Measurements from ENCODE around the gene GEN1. TPM values are rescaled to one million over a fixed set of nuclear protein-coding genes. Genes with fewer than 3 reads are reported as not detected.

Gene GEN1
- total RNA-seq, 4 donors from 2014 or later = 4.7 to 21.6 (median 6.6) TPM

- no peaks in the 10 kb centered on the region for H3K9me3 ChIP-seq
- no peak for DNase-seq
- no peaks in the 10 kb centered on the region for H3K27me3 ChIP-seq
- H3K36me3 ChIP-seq = no peaks in the 10 kb centered on the region
- peaks cover 4 to 8% of the 10 kb centered on the region in 2 donors for H3K4me1 ChIP-seq
- intact Hi-C loops (cut with DNase I; ENCODE audit: low total_unique reads) = no loop called here
- TF ChIP-seq POLR2A (IDR thresholded peaks at IDR 0.05) (peak in 1 of 2 donors; percentile 61), CTCF (IDR thresholded peaks at IDR 0.05) (no peak)
- peak overlapping the region; percentile 76 to 94 for H3K4me3 ChIP-seq
- H3K27ac ChIP-seq = peak overlapping the region; percentile 95 to 99
Observed at GRCh38 chr2:17752892-17753802, 791 bp upstream of the GEN1 start.

- Histone ChIP-seq H3K4me3 (peak overlapping the region; percentile 76 to 94), H3K9me3 (no peaks in the 10 kb centered on the region), H3K27ac (peak overlapping the region in 1 of 2 donors; percentile 95), H3K4me1 (peaks cover 4 to 8% of the 10 kb centered on the region in 2 donors), H3K27me3 (no peaks in the 10 kb centered on the region), H3K36me3 (no peaks in the 10 kb centered on the region)
- TF ChIP-seq CTCF (IDR thresholded peaks at IDR 0.05) (no peak), POLR2A (IDR thresholded peaks at IDR 0.05) (no peak)
- intact Hi-C loops (cut with DNase I; ENCODE audit: low total_unique reads) = no loop called here
- no peak for DNase-seq
Observed at GRCh38 chr2:17754773-17755425, 961 bp downstream of the GEN1 start.

GRCh38 chr2:17756668-17757067, 2.7 kb downstream of the GEN1 start:
- Histone ChIP-seq H3K4me1 (peaks cover 4 to 8% of the 10 kb centered on the region in 2 donors), H3K27ac (no peak overlapping the region), H3K9me3 (no peaks in the 10 kb centered on the region), H3K36me3 (no peaks in the 10 kb centered on the region), H3K27me3 (no peaks in the 10 kb centered on the region), H3K4me3 (no peak overlapping the region)
- no peak for DNase-seq
- intact Hi-C loops (cut with DNase I; ENCODE audit: low total_unique reads) = no loop called here
- no peak for TF ChIP-seq POLR2A (IDR thresholded peaks at IDR 0.05)
- TF ChIP-seq CTCF (IDR thresholded peaks at IDR 0.05) = no peak

GRCh38 chr2:17757321-17757720, 3.4 kb downstream of the GEN1 start:
- no peaks in the 10 kb centered on the region for H3K27me3 ChIP-seq
- TF ChIP-seq CTCF (IDR thresholded peaks at IDR 0.05) (no peak), POLR2A (IDR thresholded peaks at IDR 0.05) (no peak)
- no peak overlapping the region for H3K27ac ChIP-seq
- peaks cover 4 to 8% of the 10 kb centered on the region in 2 donors for H3K4me1 ChIP-seq
- DNase-seq = no peak
- intact Hi-C loops (cut with DNase I; ENCODE audit: low total_unique reads) = no loop called here
- no peak overlapping the region for H3K4me3 ChIP-seq
- no peaks in the 10 kb centered on the region for H3K9me3 ChIP-seq
- H3K36me3 ChIP-seq = no peaks in the 10 kb centered on the region

- intact Hi-C loops (cut with DNase I; ENCODE audit: low total_unique reads) = no loop called here
- Histone ChIP-seq H3K27me3 (no peaks in the 10 kb centered on the region), H3K9me3 (no peaks in the 10 kb centered on the region), H3K4me1 (peaks cover 4 to 8% of the 10 kb centered on the region in 2 donors), H3K36me3 (no peaks in the 10 kb centered on the region), H3K4me3 (no peak overlapping the region), H3K27ac (no peak overlapping the region)
- TF ChIP-seq POLR2A (IDR thresholded peaks at IDR 0.05) (no peak), CTCF (IDR thresholded peaks at IDR 0.05) (no peak)
- no peak for DNase-seq
Observed at GRCh38 chr2:17758118-17758517, 4.2 kb downstream of the GEN1 start.

Measured in uterus (tissue), 4 donors.